HG03064 (cell line): ENCODE measurements around the gene DDR1.
"Not testable (repeated sequence)": the region's sequence is repeated elsewhere in the genome, so short reads cannot be mapped to it uniquely, and the experiment has no call there.

Experiments
- ATAC-seq: cut with Tn5 transposase; IDR thresholded peaks from one replicate; pipeline ENCODE4 v1.9.1; 2021; ENCODE audit warnings: low read depth; ENCODE audit not compliant: unreplicated experiment

Gene DDR1

GRCh38 chr6:30852459-30852858 is 31.9 kb upstream of the DDR1 start:
- not testable (repeated sequence) for ATAC-seq

- ATAC-seq = no peak
These were observed 29.9 kb upstream of the DDR1 start for GRCh38 chr6:30854285-30855040.

- ATAC-seq = no peak
These were observed 28.8 kb upstream of the DDR1 start for GRCh38 chr6:30855429-30856075.

GRCh38 chr6:30857112-30857511 is 27.2 kb upstream of the DDR1 start:
- no peak for ATAC-seq

GRCh38 chr6:30857549-30857948 is 26.8 kb upstream of the DDR1 start:
- ATAC-seq = no peak

- not testable (repeated sequence) for ATAC-seq
These were observed 24.6 kb upstream of the DDR1 start for GRCh38 chr6:30859726-30860125.

- no peak for ATAC-seq
These were observed 22.9 kb upstream of the DDR1 start for GRCh38 chr6:30861257-30862048.

- no peak for ATAC-seq
These were observed 22.0 kb upstream of the DDR1 start for GRCh38 chr6:30862156-30862875.

GRCh38 chr6:30864325-30864724 is 20.0 kb upstream of the DDR1 start:
- no peak for ATAC-seq

- not testable (repeated sequence) for ATAC-seq
These were observed 15.0 kb upstream of the DDR1 start for GRCh38 chr6:30869241-30869749.

GRCh38 chr6:30870546-30870945 is 13.8 kb upstream of the DDR1 start:
- ATAC-seq = no peak

GRCh38 chr6:30871592-30872183 is 12.6 kb upstream of the DDR1 start:
- ATAC-seq = no peak

- ATAC-seq = no peak
These were observed 11.1 kb upstream of the DDR1 start for GRCh38 chr6:30873137-30873640.

- not testable (repeated sequence) for ATAC-seq
These were observed 10.5 kb upstream of the DDR1 start for GRCh38 chr6:30873795-30874194.

GRCh38 chr6:30875244-30876038 is 8.9 kb upstream of the DDR1 start:
- no peak for ATAC-seq

GRCh38 chr6:30876039-30876730 is 8.1 kb upstream of the DDR1 start:
- no peak for ATAC-seq

- ATAC-seq = no peak
These were observed 6.7 kb upstream of the DDR1 start for GRCh38 chr6:30877419-30878262.
